GM18505 (cell line): ENCODE data around the gene PTGFRN.
"Not testable (repeated sequence)": the region's sequence is repeated elsewhere in the genome, so short reads cannot be mapped to it uniquely, and the experiment has no call there.

Experiments
- ATAC-seq: cut with Tn5 transposase; IDR thresholded peaks from one replicate; pipeline ENCODE4 v1.9.1; 2021; ENCODE audit not compliant: unreplicated experiment
- POLR2A ChIP-seq: IDR thresholded peaks from 4 replicates; pipeline ENCODE4 v1.6.1; 2011; ENCODE audit warnings: borderline replicate concordance; ENCODE audit not compliant: insufficient read depth, insufficient read length; ENCODE audit errors: extremely low read depth

Gene PTGFRN

DNA sequence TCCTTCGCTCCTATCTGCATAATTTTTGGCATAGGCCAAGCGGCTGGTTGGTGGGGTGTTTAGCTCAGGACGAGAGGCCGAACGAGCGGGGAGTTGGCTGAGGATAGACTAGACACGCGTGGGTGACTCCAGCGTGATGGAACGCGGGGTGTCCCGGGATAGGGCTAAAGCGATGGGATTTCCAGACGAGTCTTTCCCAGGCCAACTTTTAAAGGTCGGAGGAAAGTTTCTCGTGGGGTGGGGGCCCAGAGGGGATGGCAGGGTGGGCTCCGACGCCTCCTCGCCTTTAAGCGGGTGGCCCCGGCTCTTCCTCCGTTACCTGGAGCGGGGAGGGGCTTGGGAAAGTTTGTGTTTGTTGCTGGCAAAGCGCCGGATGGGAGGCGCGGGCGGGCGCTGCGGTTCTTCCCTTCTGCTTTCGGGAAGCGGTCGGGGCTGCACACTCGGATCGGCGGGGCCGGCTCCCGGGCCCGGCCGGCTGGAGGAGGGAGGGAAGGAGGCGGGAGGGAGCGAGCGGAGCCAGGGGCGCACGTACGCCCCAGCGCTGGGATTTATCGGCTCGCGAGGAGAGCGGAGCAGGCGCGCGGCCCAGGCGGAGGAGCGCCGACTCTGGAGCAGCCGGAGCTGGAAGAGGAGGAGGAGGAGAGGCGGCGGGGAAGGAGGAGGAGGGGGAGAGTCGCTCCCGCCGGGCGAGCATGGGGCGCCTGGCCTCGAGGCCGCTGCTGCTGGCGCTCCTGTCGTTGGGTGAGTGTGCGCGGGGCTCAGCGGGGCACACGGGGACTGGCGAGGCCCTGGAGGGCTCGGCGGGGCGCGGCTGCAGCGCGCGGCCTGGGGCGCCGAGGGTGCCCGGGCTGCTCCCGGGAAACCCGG is at the start of gene PTGFRN:
Gene PTGFRN (plus strand): TSS at position 405 of the 867 bp plus-strand sequence. CDS start 288 bp downstream, at position 693.
- TF ChIP-seq POLR2A, result no peak
- no peak for ATAC-seq

DNA sequence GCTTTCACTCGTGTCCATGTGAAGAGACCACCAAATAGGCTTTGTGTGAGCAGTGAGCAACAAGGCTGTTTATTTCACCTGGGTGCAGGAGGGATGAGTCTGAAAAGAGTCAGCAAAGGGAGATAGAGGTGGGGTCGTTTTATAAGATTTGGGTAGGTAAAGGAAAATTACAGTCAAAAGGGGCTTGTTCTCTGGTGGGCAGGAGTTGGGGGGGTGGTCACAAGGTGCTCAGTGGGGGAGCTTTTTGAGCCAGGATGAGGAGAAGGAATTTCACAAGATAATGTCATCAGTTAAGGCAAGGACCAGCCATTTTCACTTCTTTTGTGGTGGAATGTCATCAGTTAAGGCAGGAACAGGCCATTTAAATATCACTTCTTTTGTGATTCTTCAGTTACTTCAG is 49.5 kb upstream of the PTGFRN start:
- ATAC-seq, result not testable (repeated sequence)

DNA sequence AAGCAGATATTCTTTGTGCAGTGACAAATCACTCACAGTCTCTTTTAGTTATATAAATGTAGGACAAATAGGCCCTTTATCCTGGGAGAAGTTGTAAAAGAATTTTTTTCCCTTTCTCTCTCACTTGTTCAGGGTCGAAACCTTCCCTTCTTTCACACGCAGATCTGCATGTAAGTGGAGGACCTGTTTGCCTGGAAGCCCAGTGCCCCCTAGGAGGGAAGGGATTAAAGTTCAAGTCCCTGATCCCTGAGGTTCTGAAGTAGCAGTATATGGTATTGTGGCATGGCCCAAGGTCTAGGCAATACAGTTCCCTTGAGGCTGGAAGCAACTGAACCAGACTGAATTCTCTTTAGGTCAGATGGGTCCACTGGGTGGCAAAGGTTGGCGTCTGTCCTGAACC is 48.6 kb upstream of the PTGFRN start:
- no peak for TF ChIP-seq POLR2A
- no peak for ATAC-seq

DNA sequence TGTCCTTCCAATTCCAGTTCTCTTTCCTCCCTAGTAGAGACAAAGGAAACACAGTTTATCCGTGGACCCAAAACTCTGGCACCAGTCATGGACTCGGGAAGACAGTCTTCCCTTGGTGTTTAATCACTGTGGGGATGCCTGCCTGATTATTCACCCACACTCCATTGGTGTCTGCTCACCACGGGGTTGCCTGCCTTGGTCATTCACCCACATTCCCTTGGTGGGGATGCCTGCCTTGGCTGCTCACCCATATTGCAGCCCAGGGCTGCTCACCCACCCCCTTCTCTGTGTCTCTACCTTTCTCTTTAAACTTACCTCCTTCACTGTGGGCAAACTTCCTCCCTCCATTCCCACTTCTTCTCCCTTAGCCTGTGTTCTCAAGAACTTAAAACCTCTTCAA is 46.7 kb upstream of the PTGFRN start:
- ATAC-seq, result not testable (repeated sequence)

DNA sequence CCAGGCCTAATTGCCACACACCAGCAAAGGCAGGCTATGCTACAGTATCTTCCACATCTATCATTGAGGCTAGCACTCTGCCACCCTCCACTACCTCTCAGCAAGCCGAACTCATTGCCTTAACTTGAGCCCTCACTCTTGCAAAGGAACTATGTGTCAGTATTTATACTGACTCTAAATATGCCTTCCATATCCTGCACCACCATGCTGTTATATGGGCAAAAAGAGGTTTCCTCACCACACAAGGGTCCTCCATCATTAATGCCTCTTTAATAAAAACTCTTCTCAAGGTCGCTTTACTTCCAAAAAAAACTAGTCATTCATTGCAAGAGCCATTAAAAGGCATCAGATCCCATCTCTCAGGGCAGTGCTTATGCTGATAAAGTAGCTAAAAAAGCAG is 43.2 kb upstream of the PTGFRN start:
- not testable (repeated sequence) for ATAC-seq

DNA sequence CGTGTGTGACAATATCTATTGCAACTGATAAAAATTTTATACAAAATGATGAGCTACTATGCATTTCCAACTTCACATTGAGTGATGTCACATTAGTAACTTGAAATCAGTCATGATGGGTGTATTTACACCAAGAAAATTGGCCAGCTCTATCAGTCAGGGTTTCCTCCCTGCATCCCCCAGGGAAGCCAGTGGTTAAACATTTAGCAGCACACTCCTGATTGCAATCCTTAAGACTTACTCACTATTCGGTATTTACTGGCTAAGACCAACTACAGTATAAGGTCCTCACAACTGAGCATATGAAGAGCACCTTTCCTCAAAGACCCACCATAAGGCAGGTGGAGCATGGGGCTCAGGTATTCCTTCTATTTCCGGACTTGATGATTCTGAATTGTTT is 41.3 kb upstream of the PTGFRN start:
- TF ChIP-seq POLR2A, result no peak
- no peak for ATAC-seq

DNA sequence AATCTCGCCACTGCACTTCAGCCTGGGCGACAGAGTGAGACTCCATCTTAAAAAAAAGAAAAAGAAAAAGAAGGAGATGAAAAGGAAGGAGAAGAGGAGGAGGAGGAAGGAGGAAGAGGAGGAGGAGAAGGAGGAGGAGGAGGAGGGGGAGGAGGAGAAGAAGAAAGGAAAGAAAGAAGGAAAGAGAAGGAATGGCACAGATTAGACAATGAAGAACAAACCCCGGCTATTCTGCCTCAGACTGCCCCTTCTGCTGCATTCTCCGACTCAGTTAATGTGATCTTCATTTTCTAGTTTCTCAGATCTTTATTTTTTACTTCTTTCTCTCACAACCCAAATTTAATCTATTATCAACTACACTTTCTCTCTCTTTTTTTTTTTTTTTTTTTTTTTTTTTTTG is 40.1 kb upstream of the PTGFRN start:
- no peak for ATAC-seq
- no peak for TF ChIP-seq POLR2A

DNA sequence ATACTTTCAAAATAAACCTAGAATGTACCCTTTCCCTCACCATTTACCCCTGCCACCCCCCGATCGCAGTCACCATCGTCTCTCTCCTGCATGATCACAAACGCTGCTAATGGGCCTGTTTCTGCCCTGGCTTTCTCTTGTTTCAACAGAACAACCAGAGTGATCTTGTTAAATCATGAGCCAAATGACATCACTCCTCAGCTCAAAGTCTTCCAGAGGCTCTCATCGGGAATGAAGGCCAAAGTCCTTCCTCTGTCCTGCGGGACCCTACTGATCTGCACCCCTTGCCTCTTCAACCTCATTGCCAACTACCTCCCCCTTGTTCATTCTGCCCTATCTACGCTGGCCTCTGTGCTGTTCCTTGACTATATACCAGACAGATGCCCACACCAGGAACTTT is 39.4 kb upstream of the PTGFRN start:
- no peak for TF ChIP-seq POLR2A
- no peak for ATAC-seq

DNA sequence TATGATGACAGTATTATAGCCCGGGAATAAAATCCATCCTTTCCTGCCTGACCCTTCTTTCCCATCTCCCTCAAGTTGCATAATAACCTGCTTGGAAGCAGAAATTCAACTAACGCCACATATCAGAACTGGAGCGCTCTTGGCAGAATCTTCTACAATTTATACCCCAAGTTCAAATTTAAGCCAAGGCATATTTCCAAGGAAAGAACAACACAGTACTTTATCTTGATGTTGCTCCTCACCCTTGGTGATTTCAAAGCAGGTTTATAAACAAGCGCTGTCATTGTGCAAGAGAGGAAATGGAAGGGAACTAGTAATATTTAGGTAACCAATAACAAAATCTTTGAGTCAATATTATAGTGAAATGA is 38.0 kb upstream of the PTGFRN start:
- TF ChIP-seq POLR2A, result no peak
- no peak for ATAC-seq

DNA sequence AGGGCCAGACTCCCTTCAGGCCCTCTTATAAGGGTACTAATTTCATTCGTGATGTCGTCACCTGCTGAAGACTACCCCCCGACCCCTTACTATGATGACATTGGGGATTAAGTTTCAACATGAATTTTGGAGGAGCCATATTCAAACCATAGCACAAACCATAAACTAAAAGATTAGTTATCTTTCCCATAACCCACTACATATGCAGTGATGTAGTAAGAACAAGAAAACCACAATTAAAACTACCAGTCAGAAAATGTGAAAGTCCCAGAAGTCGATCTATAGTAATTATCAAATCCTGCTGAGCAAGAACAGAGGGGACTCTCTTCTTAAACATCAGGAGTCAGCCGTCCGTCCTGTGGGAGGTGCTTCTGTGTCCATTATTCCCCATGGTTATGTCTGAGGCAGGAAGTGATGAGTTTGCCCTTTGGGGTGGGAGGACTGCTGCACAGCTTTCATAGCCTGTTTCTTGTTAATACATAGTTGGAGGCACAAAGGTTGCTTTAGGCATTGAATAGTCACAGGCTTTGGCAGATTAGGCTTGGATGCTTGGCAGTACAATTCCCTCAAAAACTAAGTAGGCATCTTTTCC is 35.9 kb upstream of the PTGFRN start:
- no peak for ATAC-seq
- TF ChIP-seq POLR2A, result no peak

DNA sequence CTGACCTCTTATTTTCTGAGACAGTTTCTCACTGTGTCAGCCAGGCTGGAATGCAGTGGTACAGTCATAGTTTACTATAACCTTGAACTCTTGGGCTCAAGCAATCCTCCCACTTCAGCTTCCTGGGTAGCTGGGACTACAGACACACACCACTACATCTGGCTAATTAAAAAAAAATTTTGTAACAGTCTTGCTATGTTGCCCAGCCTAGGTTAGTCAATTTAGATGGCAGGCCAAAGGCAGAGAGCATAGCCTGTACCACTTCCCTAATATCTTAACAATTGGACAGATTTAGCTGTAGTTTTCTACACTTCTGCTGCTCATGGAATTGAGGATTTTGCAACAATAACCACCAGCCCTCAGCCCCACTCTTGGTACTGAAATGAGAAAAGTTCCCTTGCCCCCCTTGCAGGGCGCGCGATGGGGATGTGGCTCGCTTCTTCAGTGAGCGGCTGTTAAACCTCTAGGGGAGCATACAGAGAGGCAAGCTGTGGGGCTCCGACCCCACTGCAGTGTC is 34.9 kb upstream of the PTGFRN start:
- TF ChIP-seq POLR2A, result no peak
- no peak for ATAC-seq

DNA sequence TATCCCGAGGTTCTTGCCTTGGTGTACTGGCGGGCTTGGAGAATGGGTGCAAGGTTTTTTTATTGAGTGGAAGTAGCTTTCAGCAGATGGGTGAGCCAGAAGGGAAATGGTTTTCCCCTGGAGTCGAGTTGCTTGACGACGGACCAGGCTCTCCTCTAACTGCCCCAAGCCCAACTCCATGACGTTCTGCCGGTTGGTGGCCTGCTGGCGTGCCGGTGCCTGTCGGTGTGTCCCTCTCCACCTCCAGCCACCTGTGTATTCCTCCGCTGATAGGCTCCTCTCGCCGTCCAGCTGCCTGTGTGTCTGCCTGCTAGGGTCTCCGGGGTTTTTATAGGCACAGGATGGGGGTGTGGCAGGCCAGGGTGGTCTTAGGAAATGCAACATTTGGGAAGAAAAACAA is 34.3 kb upstream of the PTGFRN start:
- TF ChIP-seq POLR2A, result no peak
- no peak for ATAC-seq

DNA sequence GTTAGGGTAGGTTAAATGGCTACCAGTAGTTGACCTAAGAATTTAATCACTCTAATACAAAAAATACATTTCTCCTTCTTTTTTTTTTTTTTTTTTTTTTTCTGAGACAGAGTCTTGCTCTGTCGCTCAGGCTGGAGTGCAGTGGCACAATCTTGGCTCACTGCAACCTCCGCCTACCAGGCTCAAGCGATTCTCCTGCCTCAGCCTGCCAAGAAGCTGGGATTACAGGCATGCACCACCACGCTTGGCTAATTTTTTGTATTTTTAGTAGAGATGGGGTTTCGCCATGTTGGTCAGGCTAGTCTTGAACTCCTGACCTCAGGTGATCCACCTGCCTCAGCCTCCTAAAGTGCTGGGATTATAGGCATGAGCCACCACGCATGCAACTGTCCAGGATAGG is 33.8 kb upstream of the PTGFRN start:
- ATAC-seq, result not testable (repeated sequence)

DNA sequence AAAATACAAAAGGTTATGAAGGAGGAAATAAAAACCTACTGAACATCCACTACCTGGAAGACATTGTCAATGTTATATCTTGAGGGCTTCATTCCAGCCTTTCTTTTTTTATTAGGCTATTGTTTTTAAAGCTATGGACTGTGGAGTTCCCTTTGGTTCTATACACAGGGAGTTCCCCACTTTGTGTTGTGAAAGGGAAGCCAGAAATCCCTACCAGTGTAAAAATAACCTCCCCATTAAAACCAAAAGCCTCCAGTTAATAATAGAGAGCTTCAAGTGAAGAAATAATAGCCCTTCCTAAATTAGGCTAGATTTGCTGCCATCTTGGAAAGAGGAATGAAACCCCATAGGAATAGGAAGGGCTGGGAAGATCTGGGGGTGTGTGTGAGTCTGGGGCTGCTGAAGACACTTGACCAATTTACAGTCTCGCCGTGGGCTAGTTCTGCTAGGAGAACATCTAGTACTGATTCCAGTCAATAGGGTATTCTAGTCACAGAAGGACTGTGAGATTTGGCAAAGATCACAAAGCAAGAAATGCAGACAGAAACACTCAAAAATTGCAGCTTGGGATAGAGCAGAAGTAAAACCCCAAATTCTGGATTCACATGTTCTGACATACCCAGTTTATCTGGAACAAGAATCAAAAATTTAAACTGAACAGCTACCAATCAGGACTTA is 32.4 kb upstream of the PTGFRN start:
- no peak for TF ChIP-seq POLR2A
- ATAC-seq, result no peak
